H54 (cell line): Measurements from ENCODE around the gene POLK.
A peak's percentile ranks its signal among the peaks of the same experiment; 100 is the strongest.
"Not testable (repeated sequence)": the region's sequence is repeated elsewhere in the genome, so short reads cannot be mapped to it uniquely, and the experiment has no call there.

Experiments used
- DNase-seq: peaks from one replicate; pipeline ENCODE4 v3.0.0; 2011; ENCODE audit warnings: low spot score, mixed read lengths; ENCODE audit not compliant: insufficient read length
- FAIRE-seq: peaks from 3 replicates; lab custom pipeline; 2011; peaks lifted over from hg19 to GRCh38; lab: Jason Lieb, UNC
- POLR2A ChIP-seq: IDR thresholded peaks from 2 replicates; pipeline ENCODE4 v1.6.1; 2011; ENCODE audit warnings: low read depth, mild to moderate bottlenecking, low read length

POLK gene

DNA sequence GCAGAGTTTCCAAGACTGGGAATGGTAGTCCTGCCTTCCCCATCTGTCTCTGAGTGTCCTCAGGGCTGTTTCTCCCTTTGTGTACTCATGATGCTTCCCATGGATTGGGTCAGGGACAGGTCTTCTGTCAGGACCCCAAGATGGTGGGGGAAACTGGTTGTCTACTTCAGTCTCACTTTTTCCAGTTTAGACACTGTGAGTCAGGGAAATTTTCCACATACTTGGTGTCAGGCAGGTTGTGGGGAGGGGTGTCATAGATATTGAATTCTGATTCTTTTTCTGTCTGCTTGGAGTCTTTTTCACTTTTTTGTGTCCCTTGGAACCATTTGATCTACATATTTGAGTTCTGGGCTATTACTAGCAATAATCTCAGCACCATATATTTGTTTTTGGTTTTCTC lies 10.3 kb downstream of the POLK start:
- no peak for TF ChIP-seq POLR2A
- DNase-seq, result no peak
- no peak for FAIRE-seq

DNA sequence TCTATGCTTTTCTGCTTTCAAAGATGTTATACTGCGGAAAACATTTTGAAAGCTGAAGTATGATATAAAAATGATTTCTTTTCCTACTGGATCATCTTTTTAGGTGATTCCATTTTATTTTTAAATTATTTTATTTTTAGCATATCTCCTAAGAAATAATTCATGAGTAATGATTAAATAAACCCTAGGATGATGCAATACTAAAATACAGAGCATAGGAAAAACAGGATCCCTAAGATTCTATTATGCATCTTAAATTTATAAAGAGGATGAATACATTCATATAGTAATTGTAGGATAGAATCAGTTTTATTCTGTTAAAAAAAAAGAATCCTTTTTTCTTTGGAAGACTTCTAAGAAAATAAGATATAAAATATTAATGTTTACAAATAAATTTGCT lies 10.9 kb downstream of the POLK start:
- no peak for TF ChIP-seq POLR2A
- FAIRE-seq (no peak), DNase-seq (no peak)

DNA sequence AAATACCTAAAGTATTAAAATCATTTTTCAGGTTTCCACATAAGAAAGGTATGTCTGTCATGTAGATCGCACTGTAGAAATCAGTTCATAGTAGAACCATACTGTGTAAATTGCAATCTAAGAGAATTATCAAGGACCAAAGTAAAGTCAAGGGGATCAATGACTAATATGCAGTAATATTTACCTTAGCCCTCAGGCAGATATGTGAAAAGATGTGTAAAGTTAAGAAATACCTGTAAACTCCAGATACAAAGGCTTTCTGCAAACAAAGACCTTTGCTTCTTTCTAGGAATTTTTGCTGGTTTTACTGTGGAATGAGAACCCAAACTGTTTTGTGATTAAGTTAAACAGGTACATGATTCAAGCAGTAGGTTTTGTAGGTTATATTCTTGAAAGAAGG lies 11.6 kb downstream of the POLK start:
- no peak for TF ChIP-seq POLR2A
- FAIRE-seq (no peak), DNase-seq (no peak)

DNA sequence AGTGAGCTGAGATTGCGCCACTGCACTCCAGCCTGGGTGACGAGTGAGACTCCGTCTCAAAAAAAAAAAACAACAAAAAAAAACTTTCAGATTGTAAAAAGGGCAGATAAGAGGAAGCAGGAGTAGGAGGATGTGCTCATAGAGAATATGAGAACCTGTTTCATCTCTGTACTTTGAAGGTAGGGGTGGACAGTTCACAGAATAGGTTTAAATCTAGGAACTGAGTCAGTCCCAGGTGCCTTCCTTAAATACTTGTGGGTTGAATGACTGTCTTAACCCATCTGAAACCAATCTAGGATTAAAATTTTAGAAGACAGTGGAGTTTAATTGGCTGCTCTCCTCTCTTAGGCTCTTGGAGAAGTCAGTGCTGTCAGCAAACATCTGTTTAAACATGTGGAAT lies 12.4 kb downstream of the POLK start:
- FAIRE-seq (no peak), DNase-seq (no peak)
- TF ChIP-seq POLR2A, result no peak

DNA sequence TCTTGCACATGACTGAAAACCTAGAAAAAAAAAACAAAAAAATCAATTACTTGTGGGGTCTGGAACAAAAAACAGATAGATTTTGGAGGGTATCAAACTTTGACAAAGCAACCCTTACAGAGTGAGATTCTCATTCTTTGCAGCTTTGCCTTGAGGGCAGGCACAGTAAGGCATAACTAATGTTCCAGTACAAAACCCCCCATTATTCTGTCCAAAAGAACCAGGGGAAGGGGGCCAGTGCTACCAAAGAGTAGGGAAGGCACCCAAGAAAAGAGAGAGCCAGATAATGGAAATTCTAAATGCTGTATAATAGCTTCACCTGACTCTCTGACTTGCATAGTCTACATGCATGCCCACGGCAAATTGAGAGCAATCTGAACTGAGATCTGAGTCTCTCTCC lies 12.9 kb downstream of the POLK start:
- DNase-seq (no peak), FAIRE-seq (no peak)
- TF ChIP-seq POLR2A, result no peak

DNA sequence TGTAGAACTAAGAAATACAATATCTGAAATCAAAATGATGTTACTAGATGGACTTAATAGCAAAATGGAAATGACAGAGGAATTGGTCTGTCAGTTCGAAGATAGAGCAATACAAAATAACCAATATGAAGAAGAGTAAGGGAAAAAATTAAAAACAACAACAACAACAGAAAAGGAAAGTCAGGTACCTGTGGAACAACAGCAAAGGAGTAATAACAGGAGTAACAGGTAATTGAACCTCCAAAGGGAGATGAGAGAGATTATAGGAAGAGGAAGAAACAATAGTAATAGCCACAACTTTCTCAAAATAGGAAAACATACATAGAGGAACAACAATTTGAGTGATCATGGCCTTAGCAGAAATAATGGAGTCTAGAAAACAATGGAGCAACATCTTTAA lies 13.7 kb downstream of the POLK start:
- DNase-seq (no peak), FAIRE-seq (no peak)
- no peak for TF ChIP-seq POLR2A

DNA sequence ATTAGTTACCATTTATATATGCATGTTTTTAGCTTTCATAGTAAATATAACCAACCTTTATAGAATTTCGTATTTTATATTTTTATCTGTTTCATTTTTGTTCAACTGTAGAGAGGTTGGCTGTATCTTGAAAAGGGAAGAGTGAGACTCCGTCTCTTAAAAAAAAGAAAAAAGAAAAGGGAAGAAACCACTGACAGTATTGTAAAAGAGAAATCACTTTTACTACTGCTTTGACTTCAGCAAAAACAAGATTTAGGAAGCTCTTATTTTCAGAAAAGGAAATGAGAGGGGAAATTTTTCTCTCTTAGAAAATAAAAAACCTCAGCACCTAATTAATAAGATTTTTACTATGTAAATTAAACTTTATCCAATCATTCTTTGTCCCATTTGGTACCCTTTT lies 14.4 kb downstream of the POLK start:
- DNase-seq, result no peak
- TF ChIP-seq POLR2A, result no peak
- no peak for FAIRE-seq

DNA sequence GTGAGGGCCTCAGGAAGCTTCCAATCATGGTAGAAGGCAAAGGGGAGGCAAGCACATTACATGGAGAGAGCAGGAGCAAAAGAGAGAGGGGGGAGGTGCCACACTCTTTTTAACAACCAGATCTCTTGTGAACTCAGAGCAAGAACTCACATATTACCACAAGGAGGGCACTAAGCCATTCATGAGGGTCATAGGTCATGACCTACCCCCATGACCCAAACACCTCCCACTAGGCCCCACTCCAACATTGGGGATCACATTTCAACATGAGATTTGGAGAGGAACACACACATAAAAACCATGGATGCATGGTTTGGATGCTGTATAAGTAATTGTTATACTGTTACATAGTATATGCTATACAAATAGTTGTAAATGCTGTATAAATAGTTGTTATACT lies 17.5 kb downstream of the POLK start:
- no peak for TF ChIP-seq POLR2A
- DNase-seq (no peak), FAIRE-seq (no peak)

DNA sequence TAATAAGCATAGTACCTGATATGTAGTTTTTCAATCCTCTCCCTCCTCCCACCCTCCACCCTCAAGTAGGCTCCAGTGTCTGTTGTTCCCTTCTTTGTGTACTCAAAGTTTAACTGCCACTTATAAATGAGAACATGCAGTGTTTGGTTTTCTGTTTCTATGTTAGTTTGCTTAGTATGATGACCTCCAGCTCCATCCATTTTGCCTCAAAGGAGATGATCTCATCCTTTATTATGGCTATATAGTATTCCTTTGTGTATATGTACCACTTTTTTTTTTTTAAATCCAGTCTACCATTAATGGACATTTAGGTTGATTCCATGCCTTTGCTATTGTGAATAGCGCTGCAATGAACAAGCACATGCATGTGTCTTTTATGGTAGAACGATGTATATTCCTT lies 20.5 kb downstream of the POLK start:
- TF ChIP-seq POLR2A, result no peak
- DNase-seq, result no peak
- FAIRE-seq, result no peak

DNA sequence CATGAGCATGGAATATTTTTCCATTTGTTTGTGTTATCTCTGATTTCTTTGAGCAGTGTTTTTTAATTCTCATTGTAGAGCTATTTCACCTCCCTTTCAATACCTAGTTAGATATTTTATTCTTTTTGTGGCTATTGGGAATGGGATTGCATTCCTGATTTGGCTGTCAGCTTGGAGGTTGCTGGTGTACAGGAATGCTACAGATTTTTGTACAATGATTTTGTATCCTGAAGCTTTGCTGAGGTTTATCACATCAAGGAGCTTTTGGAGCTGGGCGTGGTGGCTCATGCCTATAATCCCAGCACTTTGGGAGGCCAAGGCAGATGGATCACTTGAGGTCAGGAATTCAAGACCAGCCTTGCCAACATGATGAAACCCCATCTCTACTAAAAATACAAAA lies 22.0 kb downstream of the POLK start:
- FAIRE-seq, result not testable (repeated sequence)

DNA sequence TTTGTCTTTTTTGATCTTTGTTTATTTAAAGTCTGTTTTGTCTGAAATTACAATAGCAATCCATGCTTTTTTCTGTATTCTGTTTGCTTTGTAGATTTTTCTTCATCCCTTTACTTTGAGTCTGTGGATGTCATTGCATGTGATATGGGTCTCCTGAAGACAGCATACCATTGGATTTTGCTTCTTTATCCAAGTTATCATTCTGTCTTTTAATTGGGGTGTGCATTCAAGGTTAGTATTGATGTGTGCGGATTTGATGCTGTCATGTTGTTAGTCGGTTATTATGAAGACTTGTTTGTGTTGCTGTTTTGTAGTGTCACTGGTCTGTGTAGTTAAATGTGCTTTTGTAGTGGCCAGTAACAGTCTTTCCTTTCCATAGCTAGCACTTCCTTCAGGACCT lies 23.0 kb downstream of the POLK start:
- no peak for DNase-seq
- TF ChIP-seq POLR2A, result no peak
- FAIRE-seq, result peak; percentile 45

More for the DNA sequence above, 22.0 kb downstream of the POLK start:
- not testable (repeated sequence) for DNase-seq

DNA sequence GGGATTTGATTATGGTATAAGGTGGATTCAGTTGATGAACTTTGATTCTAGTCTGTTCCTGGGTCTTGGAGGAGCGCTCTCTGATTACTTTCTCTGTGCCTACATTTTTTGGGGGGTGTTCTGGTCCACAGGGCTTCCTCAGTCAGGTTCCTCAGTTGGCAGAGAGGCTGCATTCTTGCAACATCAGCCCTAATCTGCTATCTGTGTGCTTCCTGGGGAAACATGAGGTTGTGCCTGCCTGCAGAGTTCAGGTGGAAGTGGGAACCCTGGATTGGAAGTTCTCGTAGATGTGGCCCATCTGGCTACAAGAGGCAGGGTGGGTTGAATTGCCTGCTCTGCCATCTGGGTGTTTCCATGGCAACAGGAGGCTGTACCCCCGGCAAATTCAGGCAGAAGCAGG lies 24.5 kb downstream of the POLK start:
- FAIRE-seq (no peak), DNase-seq (no peak)
- no peak for TF ChIP-seq POLR2A

DNA sequence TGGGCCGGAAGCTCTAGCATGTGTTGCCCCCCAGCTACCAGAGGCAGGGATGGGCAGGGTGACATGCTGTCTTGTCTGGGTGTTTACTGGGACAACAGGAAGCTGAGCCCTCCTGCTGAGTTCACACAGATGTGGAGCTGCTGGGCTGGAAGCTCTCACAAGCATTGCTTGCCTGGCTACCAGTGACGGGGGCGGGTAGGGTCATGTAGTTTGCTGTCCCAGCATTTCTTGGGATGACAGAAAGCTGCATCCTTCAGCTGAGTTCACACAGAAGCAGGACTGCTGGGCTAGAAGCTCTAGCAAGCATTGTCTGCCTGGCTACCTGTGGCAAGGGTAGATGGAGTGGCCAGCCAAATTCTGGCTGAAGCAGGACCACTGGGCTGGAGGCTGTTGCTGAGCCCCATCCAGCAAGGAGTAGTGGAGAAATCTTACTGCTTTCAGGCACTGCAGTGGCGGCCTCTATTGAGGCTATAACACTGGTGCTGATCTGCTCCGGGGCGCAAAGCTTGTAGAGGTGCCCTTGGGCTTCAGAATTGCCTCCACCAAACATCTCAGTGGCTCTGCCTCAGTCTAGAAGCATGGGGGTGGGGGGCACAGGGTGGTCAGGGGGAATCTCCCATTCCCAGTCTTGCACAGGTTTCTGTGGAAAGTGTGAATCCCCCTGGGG lies 25.1 kb downstream of the POLK start:
- FAIRE-seq (no peak), DNase-seq (no peak)
- no peak for TF ChIP-seq POLR2A

DNA sequence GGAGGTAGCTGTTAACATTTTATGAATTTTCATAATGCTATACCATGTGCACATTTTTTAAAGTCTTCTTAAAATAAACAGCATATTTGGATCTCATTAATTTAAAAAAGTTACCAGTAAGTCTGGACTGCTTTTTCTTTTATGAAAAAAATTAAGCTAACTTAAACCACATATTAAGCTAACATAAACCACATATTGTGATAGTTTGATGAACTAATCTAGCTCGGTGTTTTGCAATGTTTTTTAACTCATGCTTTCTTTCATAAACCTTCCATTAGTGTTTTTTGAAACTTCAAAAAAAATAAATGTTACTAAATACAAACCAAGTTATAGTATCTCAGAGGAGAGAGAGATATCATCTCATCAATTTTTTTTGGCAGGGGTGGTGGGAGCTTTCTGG lies 26.5 kb downstream of the POLK start:
- TF ChIP-seq POLR2A, result no peak
- DNase-seq, result no peak
- FAIRE-seq, result no peak

DNA sequence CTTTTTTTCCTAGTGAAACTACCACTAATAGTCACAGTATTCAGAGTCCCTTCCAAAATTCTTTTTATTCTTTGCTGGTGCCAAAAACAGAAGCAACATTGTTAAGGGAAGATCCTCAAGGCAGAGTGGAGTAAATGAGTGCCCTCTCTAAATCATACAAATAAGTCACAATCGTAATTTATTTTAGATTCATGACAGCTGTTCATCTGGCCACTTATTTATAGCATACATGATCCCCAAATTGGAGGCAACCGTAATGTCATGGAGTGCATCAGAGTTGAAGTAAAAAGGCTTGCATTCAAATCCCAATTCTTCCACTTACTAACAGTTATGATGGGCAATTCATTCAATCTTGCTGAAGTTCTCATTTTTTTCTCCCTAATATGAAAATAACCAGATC lies 33.4 kb downstream of the POLK start:
- DNase-seq (no peak), FAIRE-seq (no peak)
- no peak for TF ChIP-seq POLR2A

DNA sequence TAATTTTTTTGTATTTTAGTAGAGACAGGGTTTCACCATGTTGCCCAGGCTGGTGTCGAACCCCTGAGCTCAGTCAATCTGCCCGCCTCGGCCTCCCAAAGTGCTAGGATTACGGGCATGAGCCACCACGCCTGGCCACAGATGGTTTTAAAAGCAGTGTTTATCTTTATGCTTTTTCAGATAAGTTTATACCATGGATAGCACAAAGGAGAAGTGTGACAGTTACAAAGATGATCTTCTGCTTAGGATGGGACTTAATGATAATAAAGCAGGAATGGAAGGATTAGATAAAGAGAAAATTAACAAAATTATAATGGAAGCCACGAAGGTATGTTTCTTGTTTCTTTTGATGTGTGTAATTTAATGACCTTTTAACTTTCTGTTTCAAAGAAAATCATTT lies 35.1 kb downstream of the POLK start:
- no peak for TF ChIP-seq POLR2A
- DNase-seq, result no peak
- FAIRE-seq, result no peak
